GM23338 (cell line): ENCODE measurements around the gene TMEM53. TPM values are rescaled to one million over a fixed set of nuclear protein-coding genes. Genes with fewer than 3 reads are reported as not detected.

Source experiments
- CREB1 ChIP-seq: fragments of 250-450 bp; sonication (Bioruptor Pico); IDR thresholded peaks from 2 replicates; pipeline ENCODE4 v1.5.0; 2020; ENCODE audit warnings: low read depth, mild to moderate bottlenecking, moderate library complexity
- EZH2phosphoT487 ChIP-seq: fragments of 200-600 bp; sonication (generic); IDR thresholded peaks from one replicate; pipeline ENCODE4 v1.8.1; 2018; ENCODE audit warnings: antibody characterized with exemption; ENCODE audit not compliant: unreplicated experiment
- JUNB ChIP-seq: IDR thresholded peaks from one replicate; pipeline ENCODE4 v1.6.1; 2016; ENCODE audit warnings: antibody characterized with exemption; ENCODE audit not compliant: unreplicated experiment
- POLR2AphosphoS5 ChIP-seq: IDR thresholded peaks from 2 replicates; pipeline ENCODE4 v1.6.1; 2016; ENCODE audit warnings: antibody characterized with exemption, low read depth
- REST ChIP-seq: IDR thresholded peaks from one replicate; pipeline ENCODE4 v1.6.1; 2018; ENCODE audit warnings: antibody characterized with exemption; ENCODE audit not compliant: unreplicated experiment
- STAT1 ChIP-seq: IDR thresholded peaks from one replicate; pipeline ENCODE4 v1.6.1; 2016; ENCODE audit warnings: antibody characterized with exemption; ENCODE audit not compliant: unreplicated experiment
- ZNF114 ChIP-seq: fragments of 250-450 bp; sonication (Bioruptor Pico); IDR thresholded peaks from 2 replicates; pipeline ENCODE4 v1.5.0; 2020; ENCODE audit warnings: mild to moderate bottlenecking, moderate library complexity
- ZNF331 ChIP-seq: fragments of 250-450 bp; sonication (Bioruptor Pico); IDR thresholded peaks from 2 replicates; pipeline ENCODE4 v1.5.0; 2020; ENCODE audit warnings: low read depth, mild to moderate bottlenecking, moderate library complexity
- ZNF462 ChIP-seq: fragments of 250-450 bp; sonication (Bioruptor Pico); IDR thresholded peaks from 2 replicates; pipeline ENCODE4 v1.5.0; 2020; ENCODE audit warnings: mild to moderate bottlenecking, moderate library complexity
- polyA plus RNA-seq: library from polyadenylated mRNA; unstranded; fragments of >200 nt; fragmentation: Nextera tagmentation; extraction: Ambion mirVana; gene quantifications from 2 replicates; pipeline ENCODE4 v1.2.1, GENCODE V29; 2016
- total RNA-seq: library from RNA; depleted of rRNA; stranded (reverse); fragments of >200 nt; shearing (Covaris generic); gene quantifications from 2 replicates; pipeline ENCODE4 v1.2.3, GENCODE V29; 2014

The TMEM53 gene
- total and polyA plus RNA-seq, 2 experiments from 2014 or later: 15.4 to 20.8 TPM

- TF ChIP-seq ZNF462 (CRISPR knock-in tag) (no peak), EZH2phosphoT487 (no peak), ZNF331 (CRISPR knock-in tag) (no peak), POLR2AphosphoS5 (no peak), ZNF114 (CRISPR knock-in tag) (no peak), JUNB (no peak), REST (no peak), CREB1 (CRISPR knock-in tag) (no peak), STAT1 (no peak)
These were observed 63.6 kb downstream of the TMEM53 start (continued) for GRCh38 chr1:44610527-44611148.
